ENCODE measurements around the gene CDKAL1. TPM values are rescaled to one million over a fixed set of nuclear protein-coding genes. Genes with fewer than 3 reads are reported as not detected.
"Not testable (repeated sequence)": the region's sequence is repeated elsewhere in the genome, so short reads cannot be mapped to it uniquely, and the experiment has no call there.

CDKAL1 gene
- total and polyA plus RNA-seq, 10 of the 15 experiments (the other 5 are each of a cell fraction or from before 2014, with no cell fraction given) = 10.7 to 26.9 (median 17.3) TPM

DNA sequence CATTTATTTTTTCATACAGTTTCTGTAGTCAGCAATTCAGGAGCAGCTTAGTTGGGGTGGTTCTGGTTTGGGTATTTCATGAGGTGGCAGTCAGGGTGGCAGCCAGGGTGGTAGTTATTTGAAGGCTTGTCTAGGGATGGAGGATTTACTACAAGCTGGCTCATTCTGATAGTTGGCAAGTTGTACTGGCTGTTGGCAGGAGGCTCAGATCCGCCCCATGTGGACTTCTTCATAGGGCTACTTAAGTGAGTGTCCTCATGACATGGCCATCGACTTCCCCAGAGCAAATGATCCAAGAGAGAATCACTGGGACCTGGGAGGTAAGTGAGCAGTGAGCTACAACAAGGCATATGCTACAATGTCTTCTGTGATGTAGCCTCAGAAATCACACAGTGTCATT lies 22.4 kb upstream of the CDKAL1 start:
- ChIA-PET POLR2A (no interaction called here), SMC1A (ENCODE audit: uncharacterized antibody, unreplicated experiment) (interaction anchor here (1.1 to 1.3 kb wide), 2 partner anchors 108 to 146 kb away, joined by 3 read pairs; no protein-coding TSS in a partner anchor), RAD21 (ENCODE audit: unreplicated experiment) (no interaction called here), CTCF (interaction anchor here (1.0 to 1.2 kb wide), 2 partner anchors 19 to 107 kb away, joined by 3 to 4 read pairs; no protein-coding TSS in a partner anchor)
- no peak overlapping the region for H3K4me3 ChIP-seq
- no peaks in the 10 kb centered on the region for H3K9me3 ChIP-seq (replicated peaks; ENCODE audit: control insufficient read depth, insufficient read depth, low read length)
- BruUV-seq (replicated peaks) = no TSS peak
- no peaks in the 10 kb centered on the region for H3K27me3 ChIP-seq (replicated peaks in 1 of 2; ENCODE audit: control insufficient read depth in 2 of 2, insufficient read depth in 2 of 2, low read length in 1 of 2)
- H3K4me2 ChIP-seq (ENCODE audit: control insufficient read depth, insufficient read depth) = no peak overlapping the region
- H3K9ac ChIP-seq (ENCODE audit: control insufficient read depth, insufficient read depth, low read length) = no peak overlapping the region
- no peaks in the 10 kb centered on the region for H3K36me3 ChIP-seq (ENCODE audit: control insufficient read depth in 2 of 2, insufficient read depth in 2 of 2, low read length in 1 of 2)
- DNase-seq (ENCODE audit: low read depth, low spot score) = no peak
- H3K4me1 ChIP-seq (ENCODE audit: control insufficient read depth, insufficient read depth, low read length) = no peaks in the 10 kb centered on the region
- H2AFZ ChIP-seq (ENCODE audit: control insufficient read depth, low read depth, low read length) = no peak overlapping the region
- H3K27ac ChIP-seq (ENCODE audit: control insufficient read depth, insufficient read depth) = no peak overlapping the region
- no peak for FAIRE-seq
- intact Hi-C loops (cut with micrococcal nuclease; ENCODE audit: unreplicated experiment) (no loop called here), in situ Hi-C loops (cut with MboI) (loop anchor here (25.0 kb wide), 1 partner anchor 1500 kb away; no protein-coding TSS in a partner anchor)
- 0% methylated on average over 2 of the region's 2 CpGs for WGBS (ENCODE audit: insufficient coverage, insufficient replicate concordance, low lambda C conversion rate, missing lambda C conversion rate)
- TF ChIP-seq BCLAF1 (IDR thresholded peaks at IDR 0.05) (no peak), STAT3 (IDR thresholded peaks at IDR 0.05; ENCODE audit: low read depth, low read length) (no peak), ZNF207 (IDR thresholded peaks at IDR 0.05; ENCODE audit: borderline replicate concordance) (no peak)
- ATAC-seq = no peak; the same call in 2 of the 3 replicates
- no peaks in the 10 kb centered on the region for H3K79me2 ChIP-seq (ENCODE audit: control insufficient read depth, insufficient read depth, low read length)
- no peaks in the 10 kb centered on the region for H4K20me1 ChIP-seq (ENCODE audit: control insufficient read depth, insufficient read depth)

GRCh38 chr6:20525208-20525607 lies 9.0 kb upstream of the CDKAL1 start:
- DNase-seq (ENCODE audit: low read depth, low spot score); ATAC-seq; H3K36me3 ChIP-seq (ENCODE audit: control insufficient read depth in 2 of 2, insufficient read depth in 2 of 2, low read length in 1 of 2); H4K20me1 ChIP-seq (ENCODE audit: control insufficient read depth, insufficient read depth); H3K9ac ChIP-seq (ENCODE audit: control insufficient read depth, insufficient read depth, low read length); H3K9me3 ChIP-seq (replicated peaks; ENCODE audit: control insufficient read depth, insufficient read depth, low read length); H2AFZ ChIP-seq (ENCODE audit: control insufficient read depth, low read depth, low read length); intact Hi-C loops (cut with micrococcal nuclease; ENCODE audit: unreplicated experiment); SMC1A ChIA-PET (ENCODE audit: uncharacterized antibody, unreplicated experiment); H3K27me3 ChIP-seq (replicated peaks in 1 of 2; ENCODE audit: control insufficient read depth in 2 of 2, insufficient read depth in 2 of 2, low read length in 1 of 2); H3K4me3 ChIP-seq; H3K4me2 ChIP-seq (ENCODE audit: control insufficient read depth, insufficient read depth); FAIRE-seq; H3K79me2 ChIP-seq (ENCODE audit: control insufficient read depth, insufficient read depth, low read length); BruUV-seq (replicated peaks); H3K4me1 ChIP-seq (ENCODE audit: control insufficient read depth, insufficient read depth, low read length); POLR2A ChIA-PET; H3K27ac ChIP-seq (ENCODE audit: control insufficient read depth, insufficient read depth): not testable (repeated sequence)
- ChIA-PET CTCF (interaction anchor here (0.8 to 3.1 kb wide), 3 partner anchors 121 to 233 kb away, joined by 3 to 14 read pairs (median 5); no protein-coding TSS in a partner anchor), RAD21 (ENCODE audit: unreplicated experiment) (interaction anchor here (2.6 kb wide), 1 partner anchor 120 kb away, joined by 9 read pairs; no protein-coding TSS in a partner anchor)
- WGBS (ENCODE audit: insufficient coverage, insufficient replicate concordance, low lambda C conversion rate, missing lambda C conversion rate) = 17% methylated on average over 3 of the region's 3 CpGs
- in situ Hi-C loops (cut with MboI) = loop anchor here (5.0 kb wide), 3 partner anchors 128 to 433 kb away; no protein-coding TSS in a partner anchor
